UCSD-AML1 (cell line): ENCODE results near the gene ENPP6.
"Not testable (repeated sequence)": the region's sequence is repeated elsewhere in the genome, so short reads cannot be mapped to it uniquely, and the experiment has no call there.

Experiments
- DNase-seq: peaks from one replicate; lab custom pipeline; 2025; ENCODE audit not compliant: unreplicated experiment; lab: John Stamatoyannopoulos, UW

Gene ENPP6

GRCh38 chr4:184066584-184067300 lies 150.9 kb downstream of the ENPP6 start:
- no peak for DNase-seq

DNA sequence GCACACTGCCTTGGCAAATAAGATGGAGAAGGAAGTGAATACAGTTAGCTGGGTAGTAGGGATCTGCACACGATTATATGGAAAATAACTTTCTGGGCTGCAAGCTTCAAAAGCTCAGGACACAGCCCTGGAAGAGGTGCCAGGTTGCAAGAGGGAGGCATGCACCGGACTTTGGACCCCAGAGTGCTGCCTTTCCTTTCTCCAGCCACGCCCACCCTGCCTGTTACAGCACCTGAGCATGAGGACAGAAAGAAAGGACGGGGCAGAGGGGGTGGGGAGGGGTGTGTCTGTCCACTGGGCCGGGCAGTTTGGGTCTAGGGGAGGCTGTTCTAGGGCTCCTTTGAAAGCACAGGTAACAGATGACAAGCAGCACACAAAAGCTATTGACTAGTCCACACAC lies 152.8 kb downstream of the ENPP6 start:
- no peak for DNase-seq

- DNase-seq: no peak
Measured at GRCh38 chr4:184062769-184063168, 154.9 kb downstream of the ENPP6 start.

- no peak for DNase-seq
Measured at GRCh38 chr4:184061582-184061981, 156.1 kb downstream of the ENPP6 start.

DNA sequence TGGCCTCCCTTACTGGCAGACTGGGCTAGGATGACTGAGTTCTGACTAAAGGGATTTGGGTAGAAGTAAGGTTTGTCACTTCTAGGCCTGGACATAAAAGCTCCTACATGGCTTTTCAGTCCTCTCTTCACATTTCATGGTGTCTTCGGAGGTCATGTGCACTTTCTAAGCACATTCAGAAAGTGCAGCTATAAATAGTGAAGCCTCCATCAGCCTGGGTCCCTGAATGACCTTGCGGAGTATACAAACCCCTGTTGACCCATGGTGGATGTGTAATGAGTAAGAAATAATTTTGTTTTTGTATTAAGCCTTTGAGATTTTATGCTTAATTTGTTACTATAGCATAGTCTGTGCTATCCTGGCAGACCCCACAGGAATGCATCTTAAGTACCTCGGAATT lies 158.6 kb downstream of the ENPP6 start:
- no peak for DNase-seq

DNA sequence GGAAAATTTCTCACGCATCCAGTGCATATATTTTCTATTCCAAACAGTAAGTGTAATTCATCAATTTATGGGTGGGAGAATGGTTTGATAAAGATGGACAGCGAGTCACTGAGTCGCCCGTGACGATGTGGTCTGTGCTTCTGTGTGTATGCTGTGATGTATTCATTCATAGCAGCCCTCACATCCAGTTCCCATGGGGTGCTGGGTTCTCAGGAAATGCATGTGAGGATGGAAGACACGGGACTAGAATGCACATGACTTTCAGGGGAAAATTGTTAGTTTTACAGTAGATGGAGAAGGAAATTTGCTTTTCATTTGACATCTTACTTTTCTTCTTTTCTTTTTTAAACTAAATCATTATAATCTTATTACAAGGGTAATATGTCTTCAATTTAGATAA lies 159.6 kb downstream of the ENPP6 start:
- no peak for DNase-seq

DNA sequence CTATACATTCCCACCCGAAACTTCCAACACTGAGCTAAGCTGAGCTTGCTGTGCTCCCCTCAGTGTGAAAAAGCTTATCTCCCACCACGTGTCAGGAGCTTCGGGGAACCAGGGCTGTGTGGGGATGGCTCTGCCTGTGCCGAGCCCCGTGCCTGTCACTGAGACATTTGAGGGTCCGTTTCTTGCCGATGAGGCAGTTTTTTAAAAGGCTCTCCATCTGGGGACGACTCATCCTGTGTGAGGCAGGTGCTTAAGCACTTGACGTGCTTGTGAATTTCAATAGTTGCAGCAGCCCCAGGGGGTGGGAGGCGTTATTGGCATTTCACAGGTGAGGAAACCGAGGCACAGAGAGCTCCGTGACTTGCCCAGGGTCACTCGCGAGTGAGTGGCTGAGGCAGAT lies 160.8 kb downstream of the ENPP6 start:
- DNase-seq: no peak

GRCh38 chr4:184053434-184053833 lies 164.2 kb downstream of the ENPP6 start:
- no peak for DNase-seq

GRCh38 chr4:184052616-184053015 lies 165.1 kb downstream of the ENPP6 start:
- no peak for DNase-seq

GRCh38 chr4:184051262-184051661 lies 166.4 kb downstream of the ENPP6 start:
- not testable (repeated sequence) for DNase-seq

GRCh38 chr4:184046148-184046547 lies 171.5 kb downstream of the ENPP6 start:
- DNase-seq: no peak

DNA sequence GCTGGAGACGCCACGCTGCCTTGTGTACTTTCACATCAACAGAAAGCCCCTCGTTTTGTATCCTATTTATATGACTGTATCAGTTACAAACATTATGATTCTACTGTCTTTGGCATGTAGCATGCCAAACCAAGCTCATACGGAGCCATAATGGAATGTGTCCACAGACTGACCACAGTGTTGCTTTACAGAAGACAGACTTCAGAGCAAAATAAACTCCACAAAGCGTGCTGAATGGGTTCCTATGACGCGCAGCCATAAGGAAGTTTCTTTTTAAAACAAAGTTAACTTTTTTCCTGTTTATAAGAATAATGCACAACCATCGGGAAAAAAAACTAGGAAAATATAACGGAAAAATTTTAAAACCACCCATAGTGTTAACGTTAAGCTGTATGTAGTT lies 176.5 kb downstream of the ENPP6 start:
- DNase-seq: no peak

DNA sequence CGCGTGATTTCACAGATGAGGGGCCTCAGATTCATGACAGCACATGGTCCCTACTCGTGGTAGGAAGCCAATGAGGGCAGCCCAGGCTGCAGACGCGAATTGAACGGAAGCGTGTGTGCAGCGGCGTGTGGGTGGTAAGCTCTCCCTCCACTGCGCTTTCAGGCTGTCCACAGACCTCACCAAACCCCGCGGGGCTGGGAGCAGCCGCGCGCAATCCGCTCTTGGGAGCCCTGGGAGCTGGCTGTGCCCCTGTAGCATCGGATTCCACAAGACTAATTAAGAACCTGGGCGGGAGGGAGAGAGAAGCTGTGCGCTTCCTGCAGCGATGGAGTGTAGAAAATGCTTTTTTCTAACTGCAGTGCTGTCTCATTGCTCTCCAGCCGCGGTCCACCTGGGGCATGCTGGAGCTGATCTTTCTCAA lies 177.7 kb downstream of the ENPP6 start:
- DNase-seq: no peak
